HTR-8/SVneo (cell line): ENCODE measurements around the gene TIAM2.
"Not testable (repeated sequence)": the region's sequence is repeated elsewhere in the genome, so short reads cannot be mapped to it uniquely, and the experiment has no call there.

Experiments
- DNase-seq: peaks from one replicate; pipeline ENCODE4 v3.0.0; 2011; ENCODE audit warnings: low spot score, mixed read lengths; ENCODE audit not compliant: insufficient read length
- FAIRE-seq: peaks from 2 replicates; lab custom pipeline; 2011; peaks lifted over from hg19 to GRCh38; lab: Jason Lieb, UNC

The TIAM2 gene

GRCh38 chr6:155183095-155183494, 188.0 kb downstream of the TIAM2 start:
- FAIRE-seq (no peak), DNase-seq (no peak)

GRCh38 chr6:155185041-155185440, 189.9 kb downstream of the TIAM2 start:
- not testable (repeated sequence) for FAIRE-seq, DNase-seq

GRCh38 chr6:155185544-155185943, 190.4 kb downstream of the TIAM2 start:
- no peak for FAIRE-seq
- peak; percentile 56 for DNase-seq

GRCh38 chr6:155186052-155186658, 191.0 kb downstream of the TIAM2 start:
- FAIRE-seq (no peak), DNase-seq (no peak)

GRCh38 chr6:155187106-155187505, 192.0 kb downstream of the TIAM2 start:
- no peak for FAIRE-seq
- DNase-seq = no peak

GRCh38 chr6:155187994-155188706, 193.0 kb downstream of the TIAM2 start:
- DNase-seq (no peak), FAIRE-seq (no peak)

GRCh38 chr6:155188707-155189496, 193.8 kb downstream of the TIAM2 start:
- FAIRE-seq = no peak
- DNase-seq = no peak

GRCh38 chr6:155190677-155191076, 195.6 kb downstream of the TIAM2 start:
- no peak for DNase-seq
- FAIRE-seq = no peak

- FAIRE-seq (no peak), DNase-seq (no peak)
These were observed 198.4 kb downstream of the TIAM2 start for GRCh38 chr6:155193526-155193925.

- peak; percentile 58 for FAIRE-seq
- DNase-seq = no peak
These were observed 199.3 kb downstream of the TIAM2 start for GRCh38 chr6:155194399-155194798.

GRCh38 chr6:155195903-155196302, 200.8 kb downstream of the TIAM2 start:
- FAIRE-seq (no peak), DNase-seq (no peak)

- DNase-seq = no peak
These were observed 201.8 kb downstream of the TIAM2 start for GRCh38 chr6:155196911-155197310.

GRCh38 chr6:155197932-155198331, 202.8 kb downstream of the TIAM2 start:
- DNase-seq = no peak
- no peak for FAIRE-seq

More at GRCh38 chr6:155196911-155197310, 201.8 kb downstream of the TIAM2 start:
- no peak for FAIRE-seq

GRCh38 chr6:155200012-155200411, 204.9 kb downstream of the TIAM2 start:
- FAIRE-seq = no peak
- DNase-seq = no peak

GRCh38 chr6:155201461-155202226, 206.5 kb downstream of the TIAM2 start:
- FAIRE-seq (peak; percentile 72), DNase-seq (peak; percentile 69)

GRCh38 chr6:155207223-155207622, 212.1 kb downstream of the TIAM2 start:
- no peak for FAIRE-seq
- no peak for DNase-seq

GRCh38 chr6:155212106-155212505, 217.0 kb downstream of the TIAM2 start:
- no peak for FAIRE-seq
- no peak for DNase-seq

GRCh38 chr6:155212616-155213380, 217.7 kb downstream of the TIAM2 start:
- FAIRE-seq = peak; percentile 71
- no peak for DNase-seq

GRCh38 chr6:155213611-155214372, 218.7 kb downstream of the TIAM2 start:
- DNase-seq (no peak), FAIRE-seq (no peak)
